GM19035 (cell line): ENCODE results near the gene PDSS2.
"Not testable (repeated sequence)": the region's sequence is repeated elsewhere in the genome, so short reads cannot be mapped to it uniquely, and the experiment has no call there.

Experiments
- ATAC-seq: cut with Tn5 transposase; IDR thresholded peaks from one replicate; pipeline ENCODE4 v1.9.1; 2021; ENCODE audit not compliant: unreplicated experiment

The PDSS2 gene

DNA sequence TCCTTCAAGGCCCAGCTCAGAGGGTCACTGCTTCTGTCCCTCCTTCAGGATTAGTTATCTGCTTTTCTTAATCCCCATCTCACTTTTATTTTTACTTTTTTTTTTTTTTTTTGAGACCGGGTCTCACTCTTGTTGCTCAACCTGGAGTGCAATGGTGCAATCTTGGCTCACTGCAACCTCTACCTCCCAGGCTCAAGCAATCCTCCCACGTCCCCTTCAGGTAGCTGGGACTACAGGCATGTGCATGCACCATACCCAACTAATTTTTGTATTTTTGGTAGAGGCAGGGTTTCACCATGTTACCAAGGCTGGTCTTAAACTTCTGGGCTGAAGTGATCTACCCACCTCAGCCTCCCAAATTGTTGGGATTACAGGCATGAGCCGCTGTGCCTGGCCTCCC lies 16.5 kb upstream of the PDSS2 start:
- not testable (repeated sequence) for ATAC-seq

DNA sequence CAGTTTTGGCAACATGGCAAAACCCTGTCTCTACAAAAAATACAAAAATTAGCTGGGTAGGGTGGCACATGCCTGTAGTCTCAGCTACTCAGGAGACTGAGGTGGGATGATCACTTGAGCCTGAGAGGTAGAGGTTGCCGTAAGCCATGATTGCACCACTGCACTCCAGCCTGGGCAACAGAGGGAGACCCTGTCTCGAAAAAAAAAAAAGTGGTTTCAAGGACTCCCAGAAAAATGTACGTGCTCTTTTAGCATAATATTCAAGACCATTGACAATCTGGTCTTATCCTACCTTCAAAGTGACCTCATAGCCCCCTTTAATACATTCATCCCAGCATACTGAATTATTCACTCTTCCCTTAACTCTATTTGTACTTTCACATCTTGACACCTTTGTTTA lies 16.0 kb upstream of the PDSS2 start:
- not testable (repeated sequence) for ATAC-seq

DNA sequence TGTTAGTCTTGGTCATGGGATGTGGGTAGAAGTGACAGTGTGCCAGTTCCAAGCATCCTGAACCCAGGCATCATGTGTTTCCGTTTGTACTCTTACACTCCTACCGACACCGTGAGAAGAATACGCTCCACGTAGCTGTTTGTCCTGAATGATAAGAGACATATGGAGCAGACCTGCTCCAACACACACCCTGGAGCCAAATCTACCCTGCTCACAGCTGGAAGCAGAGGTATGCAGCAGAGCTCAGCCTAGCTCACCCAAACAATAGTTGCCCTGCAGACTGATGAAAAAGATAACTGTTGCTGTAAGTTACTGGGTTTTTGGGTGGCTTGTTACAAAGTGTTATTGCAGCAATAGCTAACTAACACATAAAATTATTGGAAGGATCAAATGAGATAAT lies 14.3 kb upstream of the PDSS2 start:
- ATAC-seq, result no peak

GRCh38 chr6:107470364-107470763 lies 11.0 kb upstream of the PDSS2 start:
- no peak for ATAC-seq

GRCh38 chr6:107466062-107466461 lies 6.7 kb upstream of the PDSS2 start:
- no peak for ATAC-seq

DNA sequence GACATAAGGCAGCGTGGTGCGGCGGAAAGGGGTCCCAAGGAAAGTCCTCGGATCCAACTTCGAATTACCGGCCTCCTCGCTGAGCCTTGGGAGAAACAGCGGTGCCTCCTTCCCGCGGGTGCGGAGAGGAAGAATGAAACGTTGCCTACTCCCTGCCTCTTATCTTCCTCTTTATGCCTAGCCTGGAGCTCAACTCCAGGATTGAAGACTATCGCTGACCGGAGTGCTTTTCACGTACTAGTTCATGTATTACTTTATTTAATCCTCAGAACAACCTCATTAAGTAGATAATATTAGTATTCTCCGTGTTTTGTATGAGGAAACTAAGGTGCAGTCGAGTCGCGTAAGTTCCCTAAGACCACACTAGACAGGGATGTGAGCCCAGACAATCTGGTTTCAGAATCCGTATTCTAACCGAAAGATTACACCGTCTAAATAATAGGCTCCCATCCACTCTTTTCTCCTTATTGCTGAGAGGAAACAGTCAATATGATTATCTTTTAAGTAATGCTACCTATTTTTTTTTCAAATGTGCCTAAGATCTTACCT lies 793 bp upstream of the PDSS2 start:
- no peak for ATAC-seq

GRCh38 chr6:107458672-107459282 lies 587 bp downstream of the PDSS2 start:
- peak; percentile 34 for ATAC-seq

DNA sequence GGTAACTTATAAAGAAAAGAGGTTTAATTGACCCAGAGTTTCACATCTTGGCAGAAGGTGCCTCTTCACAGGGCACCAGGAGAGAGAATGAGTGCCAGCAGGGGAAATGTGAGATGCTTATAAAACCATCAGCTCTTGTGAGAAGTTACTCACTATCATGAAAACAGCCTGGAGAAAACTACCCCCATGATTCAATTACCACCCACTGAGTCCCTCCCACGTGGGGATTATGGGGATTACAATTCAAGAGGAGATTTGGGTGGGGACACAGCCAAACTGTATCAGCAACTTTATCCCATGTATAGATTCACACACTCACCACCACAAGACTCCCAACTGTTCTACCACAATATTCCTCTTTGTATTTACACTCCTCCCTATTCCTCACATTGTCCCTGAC lies 10.6 kb downstream of the PDSS2 start:
- ATAC-seq, result no peak

- no peak for ATAC-seq
Measured at GRCh38 chr6:107447663-107448216, 11.6 kb downstream of the PDSS2 start.

DNA sequence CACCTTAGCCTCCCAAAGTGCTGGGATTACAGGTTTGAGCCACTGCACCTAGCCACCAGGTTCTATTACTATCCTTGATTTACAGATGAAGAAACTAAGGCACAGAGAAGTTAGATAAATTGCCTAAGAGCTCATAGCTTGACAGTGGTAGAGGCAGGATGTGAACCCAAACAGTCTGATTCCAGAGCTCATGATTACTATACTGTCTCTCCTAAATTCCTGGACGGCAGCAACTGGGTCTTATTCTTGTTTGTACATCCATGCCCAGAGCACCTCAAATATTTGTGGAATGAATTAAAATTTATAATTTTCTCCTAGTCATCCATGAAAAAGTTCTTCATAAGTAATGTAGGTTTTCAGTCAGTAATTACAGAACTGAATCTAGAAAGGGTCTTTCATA lies 15.1 kb downstream of the PDSS2 start:
- ATAC-seq, result no peak

DNA sequence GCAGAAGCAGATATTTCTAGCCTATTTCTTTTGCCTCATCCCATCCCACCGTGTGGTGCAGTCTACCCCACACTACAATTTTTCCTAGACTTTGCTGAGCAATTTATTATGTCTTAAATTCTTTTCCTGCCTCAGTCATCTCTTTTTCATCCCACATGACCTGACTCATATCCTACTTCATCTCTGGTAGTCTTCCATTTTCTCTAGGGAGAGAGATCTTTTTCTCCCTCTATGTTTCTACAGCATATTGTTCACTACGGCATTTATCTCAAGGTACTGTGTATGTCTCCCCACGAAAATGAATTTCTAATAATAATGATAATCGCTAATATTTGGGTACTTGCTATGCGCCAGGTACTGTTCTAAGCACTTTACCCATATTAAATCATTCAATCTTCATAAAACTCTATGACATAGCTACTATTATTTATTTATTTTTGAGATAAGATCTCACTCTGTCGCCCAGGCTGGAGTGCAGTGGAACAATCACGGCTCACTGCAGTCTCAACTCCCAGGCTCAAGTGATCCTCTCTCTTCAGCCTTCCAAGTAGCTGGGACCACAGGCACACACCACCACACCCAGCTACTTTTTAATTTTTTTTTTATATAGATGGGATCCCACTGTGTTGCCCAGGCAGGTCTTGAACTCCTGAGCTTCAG lies 15.6 kb downstream of the PDSS2 start:
- no peak for ATAC-seq

GRCh38 chr6:107442938-107443607 lies 16.3 kb downstream of the PDSS2 start:
- ATAC-seq, result no peak

DNA sequence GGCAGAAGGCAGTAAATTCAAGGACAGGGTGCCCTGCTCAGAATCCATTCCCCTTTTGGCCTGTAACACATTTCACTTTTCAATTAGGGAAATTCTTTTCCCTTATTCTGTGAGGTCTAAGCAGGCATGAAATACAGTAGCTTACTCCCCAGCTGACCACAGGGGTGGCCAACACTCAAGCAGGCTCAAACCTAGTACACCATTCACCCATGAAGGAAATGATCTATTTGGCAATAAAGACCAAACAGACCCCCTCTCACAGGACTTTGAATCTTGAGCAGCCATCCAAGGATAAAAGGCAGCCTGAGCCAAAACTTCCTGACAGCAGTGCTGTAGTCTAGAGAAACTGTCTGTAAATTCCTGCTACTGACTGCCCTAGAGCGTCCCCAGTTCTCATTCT lies 17.7 kb downstream of the PDSS2 start:
- no peak for ATAC-seq

DNA sequence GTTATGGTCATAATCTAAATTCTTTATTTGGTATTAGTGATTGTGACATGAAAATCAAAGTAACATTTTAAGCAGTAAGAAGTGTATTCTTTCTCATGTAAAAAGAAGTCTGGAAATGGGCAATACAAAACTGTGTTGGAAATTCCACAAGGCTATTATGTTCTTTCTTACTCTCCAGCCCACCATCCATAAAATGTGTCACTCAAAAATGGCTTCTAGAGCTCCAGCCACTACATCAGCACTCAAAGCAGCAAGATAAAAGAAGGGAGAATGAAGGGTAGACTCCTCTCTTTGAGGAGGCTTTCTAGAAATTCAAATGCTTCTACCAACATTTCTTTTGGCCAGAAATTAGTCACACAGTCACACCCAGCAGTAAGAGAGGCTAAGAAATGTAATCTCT lies 18.4 kb downstream of the PDSS2 start:
- no peak for ATAC-seq

- ATAC-seq, result no peak
Measured at GRCh38 chr6:107439406-107439805, 20.0 kb downstream of the PDSS2 start.

GRCh38 chr6:107437691-107438090 lies 21.7 kb downstream of the PDSS2 start:
- no peak for ATAC-seq

DNA sequence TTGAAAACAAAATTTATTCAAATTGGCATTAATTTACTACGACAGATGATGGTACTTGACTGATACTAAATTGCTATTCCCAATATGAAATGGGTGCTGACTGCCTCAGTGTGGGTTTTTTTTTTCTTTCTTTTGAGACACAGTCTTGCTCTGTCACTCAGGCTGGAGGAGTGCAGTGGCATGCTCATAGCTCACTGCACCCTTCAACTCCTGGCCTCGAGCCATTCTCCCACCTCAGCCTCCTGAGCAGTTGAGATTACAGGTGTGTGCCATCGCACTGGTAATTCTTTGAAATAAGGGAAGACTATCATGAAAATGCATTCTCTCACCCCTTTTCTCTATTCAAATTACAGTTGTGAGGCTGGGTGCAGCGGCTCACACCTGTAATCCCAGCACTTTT lies 22.5 kb downstream of the PDSS2 start:
- no peak for ATAC-seq

- no peak for ATAC-seq
Measured at GRCh38 chr6:107435798-107436197, 23.6 kb downstream of the PDSS2 start.

DNA sequence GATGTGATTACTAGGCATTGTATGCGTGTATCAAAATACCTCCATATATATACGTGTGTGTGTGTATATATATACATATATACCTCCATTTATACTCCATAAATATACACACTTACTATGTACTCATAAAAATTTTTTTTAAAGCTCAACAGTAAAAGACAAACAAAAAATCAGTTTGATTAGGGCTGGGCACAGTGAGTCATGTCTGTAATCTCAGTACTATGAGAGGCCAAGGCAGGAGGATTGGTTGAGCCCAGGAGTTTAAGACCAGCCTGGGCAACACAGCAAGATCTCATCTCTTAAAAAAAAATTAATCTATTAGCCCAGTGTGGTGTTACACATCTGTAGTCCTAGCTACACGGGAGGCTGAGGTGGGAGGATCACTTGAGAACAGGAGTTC lies 24.6 kb downstream of the PDSS2 start:
- ATAC-seq, result no peak

DNA sequence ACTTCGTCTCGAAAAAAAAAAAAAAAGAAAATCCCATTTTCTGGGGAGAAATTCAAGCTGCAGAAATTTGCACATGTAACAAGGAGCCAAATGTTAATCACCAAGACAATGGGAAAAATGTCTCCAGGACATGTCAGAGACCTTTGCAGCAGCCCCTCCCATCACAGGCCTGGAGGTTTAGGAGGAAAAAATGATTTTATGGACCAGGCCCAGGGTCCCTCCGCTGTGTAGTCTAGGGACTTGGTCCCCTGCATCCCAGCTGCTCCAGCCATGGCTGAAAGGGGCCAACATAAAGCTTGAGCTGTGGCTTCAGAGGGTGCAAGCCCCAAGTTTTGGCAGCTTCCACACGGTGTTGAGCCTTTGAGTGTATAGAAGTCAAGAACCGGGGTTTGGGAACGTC lies 33.4 kb downstream of the PDSS2 start:
- not testable (repeated sequence) for ATAC-seq

DNA sequence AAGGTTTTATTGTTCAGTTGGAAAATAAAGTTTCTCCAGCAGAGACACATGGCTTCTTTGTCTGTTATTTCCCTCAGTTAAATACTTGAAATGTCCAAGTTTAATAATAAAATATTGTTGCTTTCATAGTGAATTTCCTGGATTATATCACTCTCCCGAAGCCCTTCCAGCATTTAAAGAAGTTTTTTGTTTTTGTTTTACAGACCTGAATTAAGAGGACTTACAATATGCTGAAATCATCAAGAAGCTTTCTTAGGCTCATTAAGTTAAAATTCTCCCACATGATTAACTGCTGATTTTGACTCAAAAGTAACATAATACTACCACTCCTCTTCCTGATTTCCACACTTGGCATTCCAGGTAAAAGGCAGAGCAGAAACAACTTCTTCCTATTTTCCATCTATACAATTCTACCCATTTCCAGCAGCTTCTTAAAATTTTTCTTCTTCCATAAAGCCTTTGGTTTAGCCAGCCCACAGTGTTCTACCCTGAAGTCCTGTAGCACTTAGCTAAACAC lies 35.8 kb downstream of the PDSS2 start:
- no peak for ATAC-seq
